ENCODE measurements around the gene USP48.
"Not testable (repeated sequence)": the region's sequence is repeated elsewhere in the genome, so short reads cannot be mapped to it uniquely, and the experiment has no call there.

The USP48 gene

DNA sequence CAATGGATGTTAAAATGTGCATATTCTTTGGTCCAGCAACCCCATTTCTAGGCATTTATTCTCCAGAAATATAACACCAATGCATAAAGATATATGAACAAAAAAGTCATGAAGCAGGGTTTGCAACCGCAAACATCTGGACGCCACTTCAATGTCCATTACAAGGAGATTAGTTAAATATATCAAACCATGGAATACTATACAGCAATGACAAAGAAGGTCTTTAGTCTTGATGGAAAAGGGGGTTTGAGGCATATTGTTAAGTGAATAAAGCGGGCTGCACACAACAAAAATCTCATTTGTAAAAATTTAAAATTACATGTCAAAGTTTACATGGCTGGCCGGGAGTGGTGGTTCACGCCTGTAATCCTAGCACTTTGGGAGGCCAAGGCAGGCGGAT, 145.4 kb downstream of the USP48 start:
- Histone ChIP-seq H3K9me3 (ENCODE audit: control insufficient read depth, low read length) (no peaks in the 10 kb centered on the region), H3K36me3 (ENCODE audit: control insufficient read depth, insufficient read depth, low read length, severe bottlenecking) (no peaks in the 10 kb centered on the region), H3K9ac (ENCODE audit: low read length) (no peak overlapping the region), H3K4me1 (ENCODE audit: control insufficient read depth, insufficient read depth, low read length) (peaks cover 6% of the 10 kb centered on the region), H3K4me3 (ENCODE audit: low read length) (no peak overlapping the region), H3K27me3 (replicated peaks; ENCODE audit: control insufficient read depth, insufficient read depth, low read length) (peaks cover 47% of the 10 kb centered on the region)
- DNase-seq (ENCODE audit: low read depth): no peak

DNA sequence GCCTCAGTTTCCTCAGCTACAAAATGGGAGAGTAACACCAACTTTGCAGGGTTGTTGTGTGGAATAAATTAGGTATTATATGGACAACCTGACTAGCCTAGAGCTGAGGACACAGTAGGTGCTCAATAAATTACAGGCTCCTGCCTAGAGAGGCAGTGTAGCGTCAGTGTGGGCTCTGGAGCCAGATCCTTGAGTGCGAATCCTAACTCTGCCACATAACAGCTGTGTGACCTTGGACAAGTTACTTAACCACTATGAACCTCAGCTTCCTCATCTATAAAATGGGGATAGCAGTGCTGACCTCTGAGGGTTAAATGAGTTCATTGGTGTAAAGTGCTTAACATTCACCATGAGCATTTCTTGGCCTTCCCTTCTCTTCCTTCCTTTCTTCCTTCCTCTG, 146.9 kb downstream of the USP48 start:
- Histone ChIP-seq H3K27me3 (replicated peaks; ENCODE audit: control insufficient read depth, insufficient read depth, low read length) (peaks cover 40% of the 10 kb centered on the region), H3K36me3 (ENCODE audit: control insufficient read depth, insufficient read depth, low read length, severe bottlenecking) (no peaks in the 10 kb centered on the region), H3K9me3 (ENCODE audit: control insufficient read depth, low read length) (no peaks in the 10 kb centered on the region), H3K4me1 (ENCODE audit: control insufficient read depth, insufficient read depth, low read length) (peaks cover 6% of the 10 kb centered on the region), H3K9ac (ENCODE audit: low read length) (no peak overlapping the region), H3K4me3 (ENCODE audit: low read length) (no peak overlapping the region)
- no peak for DNase-seq (ENCODE audit: low read depth)

DNA sequence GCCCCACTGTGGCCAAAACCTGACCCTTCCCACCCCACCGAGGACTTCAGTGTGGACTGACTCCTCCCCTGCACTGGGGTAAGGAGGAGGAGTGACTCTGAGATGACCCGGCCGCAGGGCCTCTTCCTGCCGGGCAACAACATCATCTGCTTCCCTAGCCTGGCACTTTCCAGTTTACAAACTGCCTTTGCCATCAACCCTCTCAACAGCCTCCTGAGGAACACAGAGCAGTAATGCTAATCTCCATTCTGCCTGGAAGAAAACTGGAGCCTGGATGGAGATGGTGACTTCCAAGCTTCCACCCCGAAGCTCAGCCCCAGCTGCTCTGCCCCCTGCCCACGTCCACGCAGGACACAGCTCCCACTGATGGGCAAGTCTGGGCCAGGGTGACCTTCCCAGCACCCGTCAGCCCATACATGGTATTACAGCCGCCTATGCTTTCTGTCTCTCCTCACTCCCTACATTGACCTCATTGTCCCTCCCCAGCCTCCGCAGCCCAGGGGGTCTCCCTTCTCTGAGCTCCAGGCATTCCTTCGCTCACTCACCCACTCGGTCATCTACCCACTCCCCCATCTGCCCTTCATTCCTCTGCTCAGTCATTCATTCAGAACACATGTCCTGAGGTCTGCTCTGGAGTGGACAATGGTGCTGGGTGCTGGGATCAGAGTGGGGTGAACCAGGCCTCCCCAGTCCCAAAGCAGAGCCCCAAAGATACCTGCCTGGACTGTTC, 148.0 kb downstream of the USP48 start:
- Histone ChIP-seq H3K27me3 (replicated peaks; ENCODE audit: control insufficient read depth, insufficient read depth, low read length) (peaks cover 42% of the 10 kb centered on the region), H3K9me3 (ENCODE audit: control insufficient read depth, low read length) (no peaks in the 10 kb centered on the region), H3K9ac (ENCODE audit: low read length) (no peak overlapping the region), H3K4me3 (ENCODE audit: low read length) (no peak overlapping the region), H3K4me1 (ENCODE audit: control insufficient read depth, insufficient read depth, low read length) (peaks cover 6% of the 10 kb centered on the region), H3K36me3 (ENCODE audit: control insufficient read depth, insufficient read depth, low read length, severe bottlenecking) (no peaks in the 10 kb centered on the region)
- no peak for DNase-seq (ENCODE audit: low read depth)

DNA sequence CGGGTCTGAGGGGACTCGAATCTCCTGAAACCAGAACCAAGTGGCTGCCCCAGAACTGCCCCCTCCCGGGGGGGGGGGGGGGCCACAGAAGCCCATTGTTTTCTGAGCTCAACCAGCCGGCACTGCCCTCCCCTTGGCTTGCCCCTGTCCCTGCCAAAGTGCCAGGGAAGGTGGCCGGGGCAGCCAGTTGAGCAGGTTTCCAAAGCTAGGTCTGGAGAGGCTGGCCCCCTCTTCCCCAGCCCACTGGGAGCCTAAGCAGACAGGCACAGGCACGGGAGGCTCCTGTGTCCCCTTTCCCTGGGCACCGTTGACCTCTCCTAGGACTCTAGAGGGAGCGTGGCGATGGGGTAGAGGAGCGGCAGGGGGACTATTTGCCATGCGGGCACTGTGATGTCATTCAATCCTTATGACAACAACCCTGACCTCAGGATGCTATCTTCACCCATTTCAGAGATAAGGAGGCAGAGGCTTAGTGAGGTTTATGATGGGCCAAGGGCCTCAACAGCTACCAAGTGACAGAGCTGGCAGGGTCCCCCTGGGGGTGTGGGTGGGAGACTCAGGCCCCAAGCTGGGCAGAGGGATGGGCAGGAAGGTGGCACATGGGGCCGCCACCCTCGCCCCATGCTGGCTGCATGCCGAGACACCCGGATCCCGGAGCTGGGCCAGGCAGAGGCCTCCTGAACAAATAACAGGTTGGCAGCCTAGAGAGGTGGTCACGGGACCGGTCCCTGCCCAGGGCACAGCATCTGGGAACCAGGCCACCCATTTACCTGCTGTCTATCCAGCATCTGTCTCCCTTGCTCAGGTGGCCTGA, 148.8 kb downstream of the USP48 start:
- Histone ChIP-seq H3K27me3 (replicated peaks; ENCODE audit: control insufficient read depth, insufficient read depth, low read length) (peaks cover 50% of the 10 kb centered on the region), H3K4me1 (ENCODE audit: control insufficient read depth, insufficient read depth, low read length) (peaks cover 6% of the 10 kb centered on the region), H3K36me3 (ENCODE audit: control insufficient read depth, insufficient read depth, low read length, severe bottlenecking) (no peaks in the 10 kb centered on the region), H3K4me3 (ENCODE audit: low read length) (no peak overlapping the region), H3K9ac (ENCODE audit: low read length) (no peak overlapping the region), H3K9me3 (ENCODE audit: control insufficient read depth, low read length) (no peaks in the 10 kb centered on the region)
- DNase-seq (ENCODE audit: low read depth): no peak

DNA sequence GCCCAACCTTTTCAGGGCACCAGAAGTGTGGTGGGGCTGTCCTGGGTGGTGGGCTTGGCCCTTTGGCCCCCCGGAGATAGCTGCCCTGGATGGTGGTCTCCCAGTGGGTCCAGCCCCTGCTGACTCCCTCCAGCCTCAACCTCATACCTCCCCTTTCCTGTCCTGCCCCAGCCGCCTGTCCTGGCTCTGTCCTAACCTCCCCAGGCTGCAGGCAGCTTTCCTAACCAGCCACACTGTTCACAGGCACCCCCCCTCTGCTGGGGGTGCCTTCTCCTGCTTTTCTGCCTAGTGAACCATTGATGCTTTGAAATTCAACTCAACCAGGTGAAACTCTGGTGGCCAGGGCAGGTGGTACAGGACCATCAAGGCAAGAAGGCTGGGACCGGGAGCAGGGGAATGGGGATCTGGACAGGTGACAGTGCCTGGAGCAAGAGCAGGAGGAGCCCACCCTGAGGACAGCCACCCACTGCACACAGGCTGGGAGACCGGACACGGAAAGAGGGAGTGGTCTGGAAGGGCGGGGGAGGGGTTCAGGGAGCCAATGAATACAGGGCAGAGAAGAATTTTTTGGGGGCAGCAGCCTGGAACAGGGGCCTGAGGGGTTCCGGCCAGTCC, 149.7 kb downstream of the USP48 start:
- DNase-seq (ENCODE audit: low read depth): no peak
- no peaks in the 10 kb centered on the region for H3K4me1 ChIP-seq (ENCODE audit: control insufficient read depth, insufficient read depth, low read length)
- H3K4me3 ChIP-seq (ENCODE audit: low read length): no peak overlapping the region
- H3K27me3 ChIP-seq (replicated peaks; ENCODE audit: control insufficient read depth, insufficient read depth, low read length): peaks cover 54% of the 10 kb centered on the region
- H3K9ac ChIP-seq (ENCODE audit: low read length): no peak overlapping the region
- H3K36me3 ChIP-seq (ENCODE audit: control insufficient read depth, insufficient read depth, low read length, severe bottlenecking): no peaks in the 10 kb centered on the region
- H3K9me3 ChIP-seq (ENCODE audit: control insufficient read depth, low read length): no peaks in the 10 kb centered on the region

DNA sequence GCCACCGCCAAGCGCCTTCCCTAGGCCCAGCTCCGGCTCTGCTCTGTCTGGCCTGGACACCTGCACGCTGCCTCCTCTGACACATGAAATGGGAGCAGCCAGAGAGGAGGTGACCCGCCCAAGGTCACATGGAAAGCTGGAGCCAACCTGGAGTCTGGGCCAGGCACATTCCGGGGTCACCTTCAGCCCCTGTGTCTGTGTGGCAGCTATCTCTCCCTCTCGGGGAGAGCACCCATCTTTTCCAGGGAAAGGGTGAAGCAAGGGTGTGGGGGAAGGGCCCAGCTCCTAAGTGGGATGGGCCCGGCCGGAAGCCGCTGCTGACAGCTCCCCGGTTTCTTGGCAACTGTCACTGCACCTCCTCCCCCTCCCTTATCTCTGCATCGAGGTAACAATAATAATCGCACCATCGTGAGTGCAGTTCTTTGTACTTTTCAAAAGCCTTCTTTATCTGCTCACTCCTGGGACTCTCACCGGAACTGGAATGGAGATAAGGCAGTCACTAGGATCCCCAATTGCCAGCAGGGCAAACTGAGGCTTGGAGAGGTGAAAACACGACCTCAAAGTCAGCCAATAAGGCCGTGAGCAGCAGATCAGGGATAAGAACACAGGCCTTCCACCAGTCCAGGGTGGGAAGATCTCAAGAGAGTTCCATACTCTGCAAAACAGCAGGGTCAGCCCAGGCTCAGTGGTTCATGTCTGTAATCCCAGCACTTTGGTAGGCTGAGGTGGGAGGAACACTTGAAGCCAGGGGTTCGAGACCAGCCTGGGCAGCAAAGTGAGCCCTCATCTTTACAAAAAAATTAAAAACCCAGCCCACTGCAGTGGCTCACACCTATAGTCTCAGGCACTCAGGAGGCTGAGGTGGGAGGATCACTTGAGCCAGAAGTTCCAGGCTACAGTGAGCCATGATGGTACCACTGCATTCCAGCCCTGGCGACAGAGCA, 150.7 kb downstream of the USP48 start:
- no peak for DNase-seq (ENCODE audit: low read depth)

DNA sequence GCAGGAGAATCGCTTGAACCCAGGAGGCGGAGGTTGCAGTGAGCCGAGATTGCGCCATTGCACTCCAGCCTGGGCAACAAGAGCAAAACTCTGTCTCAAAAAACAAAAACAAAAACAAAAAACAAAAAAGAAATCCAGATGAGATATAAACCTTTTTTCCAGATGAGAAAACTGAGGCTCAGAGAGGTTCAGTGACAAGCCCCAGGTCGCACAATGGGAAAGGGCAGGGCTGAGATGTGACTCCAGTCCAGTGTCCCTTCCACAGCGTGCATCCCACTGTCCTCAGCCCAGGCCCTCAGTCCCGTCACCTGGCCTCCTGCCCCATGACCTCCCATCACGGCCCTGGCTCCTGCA, 151.4 kb downstream of the USP48 start:
- DNase-seq (ENCODE audit: low read depth); H3K9ac ChIP-seq (ENCODE audit: low read length); H3K9me3 ChIP-seq (ENCODE audit: control insufficient read depth, low read length); H3K36me3 ChIP-seq (ENCODE audit: control insufficient read depth, insufficient read depth, low read length, severe bottlenecking); H3K4me1 ChIP-seq (ENCODE audit: control insufficient read depth, insufficient read depth, low read length); H3K4me3 ChIP-seq (ENCODE audit: low read length): not testable (repeated sequence)
- peaks cover 57% of the 10 kb centered on the region for H3K27me3 ChIP-seq (replicated peaks; ENCODE audit: control insufficient read depth, insufficient read depth, low read length)

More for the DNA sequence above, 150.7 kb downstream of the USP48 start:
- Histone ChIP-seq H3K9me3 (ENCODE audit: control insufficient read depth, low read length) (no peaks in the 10 kb centered on the region), H3K27me3 (replicated peaks; ENCODE audit: control insufficient read depth, insufficient read depth, low read length) (peaks cover 54% of the 10 kb centered on the region), H3K9ac (ENCODE audit: low read length) (no peak overlapping the region), H3K4me3 (ENCODE audit: low read length) (no peak overlapping the region), H3K36me3 (ENCODE audit: control insufficient read depth, insufficient read depth, low read length, severe bottlenecking) (no peaks in the 10 kb centered on the region), H3K4me1 (ENCODE audit: control insufficient read depth, insufficient read depth, low read length) (no peaks in the 10 kb centered on the region)

DNA sequence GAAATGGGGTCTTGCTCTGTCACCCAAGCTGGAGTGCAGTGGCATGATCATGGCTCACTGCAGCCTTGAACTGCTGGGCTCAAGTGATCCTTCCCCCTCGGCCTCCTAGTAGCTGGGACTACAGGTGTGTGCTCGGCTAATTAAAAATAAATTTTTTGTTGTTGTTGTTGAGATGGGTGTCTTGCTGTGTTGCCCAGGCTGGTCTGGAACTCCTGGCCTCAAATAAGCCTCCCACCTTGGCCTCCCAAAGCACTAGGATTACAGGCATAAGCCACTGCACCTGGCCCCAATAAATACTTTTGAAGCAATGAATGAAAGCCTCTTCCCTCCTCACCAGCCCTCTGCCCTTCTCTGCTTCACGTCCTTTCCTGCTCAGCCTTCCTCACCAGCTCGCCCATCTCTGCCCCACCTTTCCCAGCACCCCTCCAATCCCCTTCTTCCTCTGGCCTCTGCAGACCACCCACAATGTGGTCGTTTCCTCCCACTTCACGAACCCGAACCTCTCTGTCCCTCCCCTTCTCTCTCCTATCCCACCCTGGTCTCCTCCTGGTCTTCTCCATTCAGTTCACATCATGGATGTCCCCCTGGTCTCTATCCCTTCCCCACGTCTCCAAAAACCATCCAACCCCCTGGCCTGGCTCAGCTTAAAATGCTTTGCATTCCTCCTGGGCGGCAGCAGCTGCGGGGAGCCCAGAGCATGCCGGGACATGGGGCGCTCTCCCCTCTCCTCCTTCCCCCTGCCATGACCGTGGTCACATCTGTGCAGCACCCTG, 152.2 kb downstream of the USP48 start:
- H3K36me3 ChIP-seq (ENCODE audit: control insufficient read depth, insufficient read depth, low read length, severe bottlenecking): no peaks in the 10 kb centered on the region
- DNase-seq (ENCODE audit: low read depth): peak; percentile 28
- H3K27me3 ChIP-seq (replicated peaks; ENCODE audit: control insufficient read depth, insufficient read depth, low read length): peaks cover 51% of the 10 kb centered on the region
- no peaks in the 10 kb centered on the region for H3K9me3 ChIP-seq (ENCODE audit: control insufficient read depth, low read length)
- no peaks in the 10 kb centered on the region for H3K4me1 ChIP-seq (ENCODE audit: control insufficient read depth, insufficient read depth, low read length)
- H3K9ac ChIP-seq (ENCODE audit: low read length): no peak overlapping the region
- no peak overlapping the region for H3K4me3 ChIP-seq (ENCODE audit: low read length)

DNA sequence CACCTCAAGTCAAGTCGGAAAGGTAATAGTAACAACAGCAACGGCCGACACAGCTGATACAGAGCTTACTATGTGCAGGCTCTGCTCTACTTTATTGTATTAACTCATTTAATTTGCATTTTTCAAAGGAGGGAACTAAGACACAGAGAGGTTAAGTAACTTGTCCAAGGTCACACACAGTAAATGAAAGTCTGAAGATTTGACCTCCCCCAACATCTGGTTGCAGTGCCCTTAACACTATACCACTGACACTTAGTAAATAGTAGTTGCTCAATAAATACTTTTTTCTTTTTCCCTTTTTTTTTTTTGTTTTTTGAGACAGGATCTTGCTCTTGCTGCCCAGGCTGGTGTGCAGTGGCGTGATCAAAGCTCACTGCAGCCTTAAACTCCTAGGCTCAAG, 153.0 kb downstream of the USP48 start:
- no peak overlapping the region for H3K9ac ChIP-seq (ENCODE audit: low read length)
- no peaks in the 10 kb centered on the region for H3K9me3 ChIP-seq (ENCODE audit: control insufficient read depth, low read length)
- H3K36me3 ChIP-seq (ENCODE audit: control insufficient read depth, insufficient read depth, low read length, severe bottlenecking): no peaks in the 10 kb centered on the region
- H3K4me1 ChIP-seq (ENCODE audit: control insufficient read depth, insufficient read depth, low read length): no peaks in the 10 kb centered on the region
- peaks cover 43% of the 10 kb centered on the region for H3K27me3 ChIP-seq (replicated peaks; ENCODE audit: control insufficient read depth, insufficient read depth, low read length)
- DNase-seq (ENCODE audit: low read depth): no peak
- H3K4me3 ChIP-seq (ENCODE audit: low read length): no peak overlapping the region

DNA sequence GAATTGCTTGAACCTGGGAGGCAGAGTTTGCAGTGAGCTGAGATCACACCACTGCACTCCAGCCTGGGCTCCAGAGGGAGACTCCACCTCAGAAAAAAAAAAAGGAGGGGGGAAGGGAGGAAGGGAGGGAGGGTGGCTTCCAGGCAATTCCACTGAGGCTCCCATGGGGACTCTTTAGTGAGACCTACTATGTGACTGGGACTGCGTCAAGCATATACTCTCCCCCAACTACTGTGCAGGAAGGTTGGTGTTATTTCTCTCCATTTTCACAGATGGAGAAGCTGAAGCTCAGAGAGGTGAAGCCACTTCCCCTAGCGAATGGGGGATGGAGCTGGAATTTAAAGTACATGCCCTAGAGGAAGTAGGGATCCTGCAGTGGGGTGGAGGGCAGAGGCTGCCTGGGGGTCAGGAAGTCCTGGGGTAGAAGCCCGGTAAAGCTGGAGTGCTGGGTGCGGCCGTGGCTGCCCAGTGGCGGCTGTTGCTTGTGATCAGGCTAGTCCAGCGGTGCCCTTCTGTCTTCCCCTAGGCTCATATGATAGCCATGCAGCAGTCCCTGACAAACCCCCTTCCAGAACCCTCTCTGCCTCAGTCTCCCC, 154.1 kb downstream of the USP48 start:
- H3K4me3 ChIP-seq (ENCODE audit: low read length): no peak overlapping the region
- peaks cover 36% of the 10 kb centered on the region for H3K27me3 ChIP-seq (replicated peaks; ENCODE audit: control insufficient read depth, insufficient read depth, low read length)
- H3K4me1 ChIP-seq (ENCODE audit: control insufficient read depth, insufficient read depth, low read length): no peaks in the 10 kb centered on the region
- H3K36me3 ChIP-seq (ENCODE audit: control insufficient read depth, insufficient read depth, low read length, severe bottlenecking): no peaks in the 10 kb centered on the region
- no peak for DNase-seq (ENCODE audit: low read depth)
- H3K9me3 ChIP-seq (ENCODE audit: control insufficient read depth, low read length): no peaks in the 10 kb centered on the region
- no peak overlapping the region for H3K9ac ChIP-seq (ENCODE audit: low read length)

All from adipocyte (in vitro differentiated cells).